ENCODE data around the gene PEX14. TPM values are rescaled to one million over a fixed set of nuclear protein-coding genes. Genes with fewer than 3 reads are reported as not detected.

Gene PEX14
- total and polyA plus RNA-seq, 2 experiments from 2014 or later, result 17.6 to 19.6 TPM

GRCh38 chr1:10623686-10624145, 149.0 kb downstream of the PEX14 start:
- H3K27me3 Mint-ChIP-seq (ENCODE audit: insufficient read depth, low read depth, poor library complexity), result peaks cover 13% of the 10 kb centered on the region
- no peak overlapping the region for H3K4me3 Mint-ChIP-seq
- H3K4me3 ChIP-seq, result no peak overlapping the region
- H4K20me1 ChIP-seq (replicated peaks; ENCODE audit: insufficient read depth), result no peaks in the 10 kb centered on the region
- no peaks in the 10 kb centered on the region for H3F3A ChIP-seq (replicated peaks; ENCODE audit: low read depth)
- H3K27ac ChIP-seq (ENCODE audit: low read depth), result no peak overlapping the region
- H3K4me1 ChIP-seq (ENCODE audit: insufficient read depth), result no peaks in the 10 kb centered on the region
- H3K9me3 Mint-ChIP-seq, result no peaks in the 10 kb centered on the region; the same call in 2 of the 3 replicates
- H2AFZ ChIP-seq, result no peak overlapping the region
- ATAC-seq (no peak), DNase-seq (ENCODE audit: low spot score) (no peak)
- no peak overlapping the region for H3K4me2 ChIP-seq
- H3K4me1 Mint-ChIP-seq, result no peaks in the 10 kb centered on the region; the same call in 2 of the 3 replicates
- no peak for TF ChIP-seq POLR2AphosphoS5 (IDR thresholded peaks at IDR 0.05; ENCODE audit: low read depth)
- TF ChIP-seq NANOG (IDR thresholded peaks at IDR 0.05; ENCODE audit: borderline replicate concordance), result no peak
- TF ChIP-seq STAT1 (IDR thresholded peaks at IDR 0.05; ENCODE audit: unreplicated experiment), result no peak
- no peak for TF ChIP-seq EZH2phosphoT487 (IDR thresholded peaks at IDR 0.05; ENCODE audit: unreplicated experiment)
- TF ChIP-seq EZH2 (IDR thresholded peaks at IDR 0.05; ENCODE audit: low read depth, unreplicated experiment), result no peak
- no peak for TF ChIP-seq ZNF462 (CRISPR knock-in tag; IDR thresholded peaks at IDR 0.05)
- no peak for TF ChIP-seq CTCF (conservative IDR thresholded peaks at IDR 0.05; ENCODE audit: low read depth in 2 of 2)
- TF ChIP-seq ZNF331 (CRISPR knock-in tag; IDR thresholded peaks at IDR 0.05; ENCODE audit: low read depth), result no peak
- TF ChIP-seq ETS1 (IDR thresholded peaks at IDR 0.05), result no peak
- TF ChIP-seq JUNB (IDR thresholded peaks at IDR 0.05; ENCODE audit: unreplicated experiment), result no peak
- no peak for TF ChIP-seq REST (IDR thresholded peaks at IDR 0.05; ENCODE audit: unreplicated experiment)
- no peak for TF ChIP-seq CREB1 (CRISPR knock-in tag; IDR thresholded peaks at IDR 0.05; ENCODE audit: low read depth)
- TF ChIP-seq ZNF114 (CRISPR knock-in tag; IDR thresholded peaks at IDR 0.05), result no peak
- H3K79me2 ChIP-seq (replicated peaks; ENCODE audit: insufficient read depth), result no peaks in the 10 kb centered on the region
- H3K36me3 Mint-ChIP-seq (ENCODE audit: low read depth), result no peaks in the 10 kb centered on the region
- H3K27ac Mint-ChIP-seq, result no peak overlapping the region
- H3K9me2 ChIP-seq (ENCODE audit: insufficient read depth), result no peaks in the 10 kb centered on the region
- no peaks in the 10 kb centered on the region for H3K36me3 ChIP-seq (ENCODE audit: insufficient read depth)
- H3K27me3 ChIP-seq (ENCODE audit: insufficient read depth), result no peaks in the 10 kb centered on the region

Data from GM23338 (cell line).